Stimulated activated CD8-positive, alpha-beta memory T cell treated with anti-CD3 and anti-CD28 coated beads, Interleukin-15, amount 100 ng/mL, for 24 hours (primary cell): ENCODE data around the gene KRT80.
A peak's percentile ranks its signal among the peaks of the same experiment; 100 is the strongest.

ENCODE experiments used
- DNase-seq: peaks from one replicate; pipeline ENCODE4 v3.0.0-alpha.2; 2020; ENCODE audit warnings: low read depth

Gene KRT80

DNA sequence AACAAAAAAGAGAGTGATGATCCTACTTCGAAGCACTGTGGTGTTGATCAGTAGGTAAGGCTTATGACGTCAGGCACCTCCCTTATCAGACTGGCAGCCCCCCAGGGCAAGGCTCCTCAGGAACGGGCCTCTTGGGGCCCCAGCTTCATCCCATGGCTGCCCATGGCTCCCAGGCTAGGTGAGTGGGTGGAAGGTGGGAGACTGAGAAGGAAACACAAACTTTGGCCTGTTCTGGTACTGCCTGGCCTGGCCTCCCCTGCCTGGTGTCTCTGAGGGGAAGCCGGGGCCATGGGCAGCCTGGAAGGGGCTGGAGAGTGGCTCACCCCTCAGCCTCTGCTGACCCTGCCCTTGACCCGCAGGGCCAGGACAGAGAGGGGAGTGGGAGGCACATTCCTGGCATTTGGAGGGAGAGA is 38.9 kb downstream of the KRT80 start:
- no peak for DNase-seq

DNA sequence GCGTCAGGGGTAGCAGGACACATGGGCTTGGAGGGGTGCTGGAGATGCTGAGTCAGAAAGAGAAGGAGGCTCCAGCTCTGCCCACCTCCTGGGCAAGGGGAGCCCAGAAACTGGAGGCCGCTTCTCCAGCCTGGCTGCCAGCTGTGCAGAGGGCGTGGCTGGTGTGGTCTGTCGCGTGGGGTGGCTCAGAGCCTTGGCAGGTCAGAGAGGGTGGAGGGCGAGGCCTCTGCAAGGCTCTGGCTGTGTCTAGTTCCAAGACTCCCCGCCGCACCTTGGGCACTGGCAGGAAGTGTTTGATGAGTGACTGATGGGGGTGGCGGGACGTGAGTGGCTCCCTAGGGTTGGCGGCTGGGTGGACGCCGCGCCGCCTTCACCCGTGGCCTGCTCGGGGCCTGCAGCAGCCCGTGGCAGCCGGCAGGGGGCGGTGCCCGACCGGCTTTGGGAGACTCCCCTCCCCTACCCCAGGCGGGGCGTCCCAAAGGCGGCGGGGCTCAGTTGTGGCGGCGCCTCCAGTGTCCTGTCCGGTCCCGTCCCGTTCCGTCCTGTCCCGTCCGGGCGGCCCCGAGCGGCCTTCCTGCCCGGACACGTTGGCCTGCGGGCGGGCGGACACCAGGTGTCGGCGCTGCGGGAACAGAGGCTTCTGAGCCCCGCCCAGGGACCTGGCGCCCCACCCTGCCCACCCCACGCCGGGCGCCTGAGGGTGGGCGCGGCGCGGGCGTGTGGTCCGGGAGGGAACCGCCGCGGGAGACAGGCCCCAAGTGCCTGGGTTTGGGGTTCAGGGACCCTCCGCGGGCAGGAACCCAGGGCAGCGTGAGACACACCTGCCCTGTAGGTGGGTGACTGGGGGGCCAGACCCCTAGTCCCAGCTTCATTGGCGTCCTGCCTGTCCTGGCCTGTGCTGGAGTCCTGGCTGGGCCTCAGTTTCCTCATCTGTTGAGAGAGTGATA is 39.7 kb downstream of the KRT80 start:
- DNase-seq: peak; percentile 48

DNA sequence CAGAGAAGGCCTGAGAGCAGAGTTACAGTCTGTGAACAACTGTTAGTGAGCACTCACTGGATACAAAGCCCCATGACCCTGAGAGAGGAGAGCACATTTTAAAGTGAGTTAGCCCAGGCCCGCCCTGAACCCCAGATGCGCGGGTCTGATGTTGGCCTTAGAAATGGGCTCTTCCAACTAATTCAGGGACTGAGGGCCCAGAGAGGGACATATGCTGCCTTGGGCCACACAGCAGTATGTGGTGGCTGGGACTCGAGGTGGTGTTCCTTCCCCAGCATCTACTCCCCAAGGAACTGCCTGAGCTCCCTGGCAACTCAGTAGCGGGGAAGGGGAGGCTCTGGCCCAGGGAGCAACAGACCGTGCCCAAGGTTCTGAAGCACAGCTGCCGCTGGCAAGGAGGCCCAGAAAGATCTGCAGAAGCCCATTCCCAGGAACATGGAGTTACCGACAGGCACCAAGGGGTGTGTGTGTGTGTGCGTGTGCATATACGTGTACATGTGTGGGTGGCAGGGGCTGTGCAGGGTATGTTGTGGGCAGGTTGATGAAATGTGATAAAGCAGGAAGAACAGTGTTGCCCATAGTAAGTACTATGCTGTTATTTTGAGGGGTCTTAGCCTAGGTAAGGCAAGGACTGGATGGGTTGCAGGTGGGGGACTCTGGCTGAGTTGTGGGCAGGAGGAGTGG is 40.5 kb downstream of the KRT80 start:
- no peak for DNase-seq

DNA sequence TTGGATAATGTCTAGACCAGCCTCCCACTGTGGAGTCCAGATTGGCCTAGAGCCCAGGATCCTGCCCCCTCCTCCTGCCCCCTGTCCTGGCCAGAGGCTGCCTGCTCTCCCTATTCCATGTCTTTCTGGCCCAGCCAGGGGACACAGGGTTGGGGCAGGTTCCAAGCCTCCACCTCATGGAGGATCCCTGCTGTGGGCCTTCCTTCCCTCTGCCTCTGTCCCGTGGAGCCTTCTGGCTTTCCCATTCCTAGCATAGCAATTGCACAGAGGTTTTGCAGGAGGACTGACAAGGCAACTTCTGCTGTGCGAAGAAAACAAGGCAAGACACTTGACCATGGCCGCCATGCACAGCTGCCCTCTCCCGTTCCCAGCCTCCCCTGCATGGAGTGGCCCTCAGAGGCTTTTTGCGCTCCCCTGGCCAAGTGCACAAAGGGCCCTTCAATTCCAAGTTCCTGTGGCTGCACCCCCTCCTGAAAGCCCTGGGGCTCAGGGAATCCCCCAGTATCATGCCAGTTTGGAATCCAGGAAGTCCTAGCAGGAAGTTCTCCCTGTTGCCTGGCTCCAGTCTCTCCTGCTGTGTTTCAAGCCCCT is 42.1 kb downstream of the KRT80 start:
- no peak for DNase-seq

DNA sequence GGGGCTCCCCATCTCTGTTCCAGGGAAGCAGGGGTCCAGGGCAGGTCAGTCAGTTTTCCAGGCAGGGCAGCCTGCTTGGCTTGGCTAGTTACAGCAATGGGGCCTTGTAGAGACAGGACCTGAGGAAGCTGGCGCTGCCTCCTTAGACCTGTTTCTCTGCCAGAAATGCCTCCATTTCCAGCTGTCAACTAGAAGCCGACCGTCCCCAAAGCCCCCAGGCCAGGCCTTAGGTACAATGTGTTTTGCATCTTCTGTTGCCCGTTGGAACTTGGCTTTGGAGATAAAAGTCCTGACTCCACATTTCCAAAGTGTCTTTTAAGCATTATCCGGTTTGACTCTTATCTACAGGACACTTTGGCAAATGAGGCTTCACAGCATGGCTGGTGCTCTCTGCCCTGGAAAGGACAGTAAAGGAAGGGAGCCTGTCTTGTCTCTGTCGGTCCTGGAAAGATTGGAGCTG is 42.6 kb downstream of the KRT80 start:
- DNase-seq: no peak

DNA sequence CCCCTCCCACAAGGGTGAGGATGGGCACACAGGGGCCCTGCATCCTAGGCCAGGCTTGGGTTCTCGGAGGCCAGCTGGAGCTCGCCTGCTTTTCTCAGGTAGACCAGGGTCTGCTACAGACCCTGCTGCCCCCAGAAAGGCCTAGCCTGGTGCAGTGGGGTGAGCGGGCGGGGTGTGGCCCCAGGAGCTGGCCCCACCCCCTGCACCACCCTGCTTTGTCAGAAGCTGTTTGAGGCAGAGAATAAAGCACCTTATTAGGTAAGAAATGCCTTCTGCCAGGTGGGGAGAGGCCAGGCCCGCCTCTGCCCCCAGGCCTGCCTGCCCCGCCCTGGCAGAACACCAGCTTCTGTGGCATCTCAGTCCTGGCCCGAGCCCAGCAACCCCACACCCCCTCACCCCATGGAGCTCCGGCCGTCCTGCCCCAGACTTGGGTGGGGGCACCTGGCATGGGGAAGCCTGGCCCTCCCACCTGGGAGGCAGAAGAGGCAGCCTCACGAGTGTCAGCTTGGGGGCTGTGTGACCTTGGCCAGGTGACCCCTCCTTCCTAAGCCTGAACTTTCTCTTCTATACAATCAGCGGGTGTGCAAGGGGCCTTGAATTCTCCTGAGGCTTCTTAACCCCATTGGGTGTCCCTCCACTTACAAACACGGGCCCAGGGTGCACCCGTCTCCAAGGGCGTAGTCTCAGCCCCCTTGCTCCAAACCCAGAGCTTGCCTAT is 43.2 kb downstream of the KRT80 start:
- DNase-seq: no peak

DNA sequence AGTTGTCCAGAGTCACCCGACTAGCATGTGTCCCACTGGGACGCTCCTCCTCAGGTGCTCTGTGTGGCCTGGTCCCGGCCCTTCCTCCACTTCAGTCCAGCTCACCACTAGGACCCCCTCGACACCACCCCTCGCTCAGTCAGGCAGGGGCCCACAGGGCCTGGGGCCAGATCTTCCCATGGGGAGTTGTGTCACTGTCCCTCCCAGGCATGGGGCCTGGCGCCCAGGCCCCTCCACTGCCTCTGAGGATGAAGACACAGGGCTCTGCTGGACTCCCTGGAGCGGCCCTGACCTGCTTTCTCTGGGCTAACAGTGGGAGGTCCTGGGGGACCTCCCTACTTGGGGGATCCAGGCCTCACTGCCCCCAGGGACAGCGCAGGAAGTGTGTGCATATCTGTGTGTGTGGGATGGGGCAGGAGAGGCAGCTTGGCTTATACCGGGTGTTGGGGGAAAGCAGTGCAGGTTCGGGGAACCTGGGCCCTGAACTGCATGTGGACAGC is 43.8 kb downstream of the KRT80 start:
- no peak for DNase-seq

DNA sequence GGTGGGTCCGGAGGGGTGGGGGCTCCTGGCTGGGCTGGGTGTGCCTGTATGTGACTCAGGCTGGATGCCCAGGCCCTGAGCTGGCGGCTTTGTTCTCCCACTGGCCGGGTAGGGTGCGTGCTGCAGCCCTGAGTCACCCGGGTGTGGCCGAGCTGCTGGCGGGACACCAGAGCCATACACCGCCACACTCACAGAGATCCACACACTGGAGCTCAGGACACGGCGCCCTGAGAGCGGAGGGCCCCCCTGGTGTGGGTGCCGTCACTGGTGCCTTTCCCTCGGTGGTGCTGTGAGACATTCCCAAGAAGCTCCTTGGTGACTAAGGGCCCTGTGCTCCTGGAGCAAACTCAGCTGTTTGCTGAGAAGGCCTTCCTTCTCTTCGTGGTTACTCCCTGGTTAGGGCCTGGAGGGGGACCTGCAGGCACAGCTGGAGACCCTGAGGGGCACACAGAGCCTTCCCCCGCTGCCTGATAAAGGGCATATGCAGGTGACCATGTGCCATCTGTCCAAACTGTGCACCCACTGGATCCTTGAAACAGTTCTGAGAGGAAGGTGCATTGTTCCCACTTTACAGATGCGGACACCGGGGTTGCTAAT is 44.3 kb downstream of the KRT80 start:
- DNase-seq: no peak

DNA sequence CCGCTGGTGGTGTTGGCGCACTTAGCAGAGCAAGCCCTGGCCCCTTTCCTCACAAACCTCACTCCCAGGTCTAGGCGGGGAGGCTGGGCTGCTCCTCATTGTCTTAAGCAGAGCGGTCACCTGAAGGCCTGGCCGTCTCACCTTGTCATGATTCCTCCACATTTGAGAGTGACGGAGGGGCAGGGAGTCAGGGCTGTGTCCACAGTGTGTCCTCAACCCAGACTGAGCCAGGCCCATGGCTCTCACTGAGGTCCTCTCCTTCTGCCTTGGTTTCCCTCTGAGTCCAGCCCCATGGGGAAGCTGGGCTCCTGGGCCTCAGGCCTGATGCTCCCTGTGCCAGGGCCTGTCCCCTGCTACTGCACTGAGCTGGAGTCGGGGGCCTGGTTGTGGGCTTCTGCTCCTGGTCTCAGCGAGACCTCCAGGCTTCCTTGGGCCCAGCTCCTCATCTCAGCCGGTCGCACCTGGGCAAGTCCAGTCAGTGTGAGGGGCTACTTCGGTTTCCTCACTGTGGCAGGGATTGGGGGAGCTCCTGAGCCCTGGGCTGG is 44.9 kb downstream of the KRT80 start:
- DNase-seq: no peak

DNA sequence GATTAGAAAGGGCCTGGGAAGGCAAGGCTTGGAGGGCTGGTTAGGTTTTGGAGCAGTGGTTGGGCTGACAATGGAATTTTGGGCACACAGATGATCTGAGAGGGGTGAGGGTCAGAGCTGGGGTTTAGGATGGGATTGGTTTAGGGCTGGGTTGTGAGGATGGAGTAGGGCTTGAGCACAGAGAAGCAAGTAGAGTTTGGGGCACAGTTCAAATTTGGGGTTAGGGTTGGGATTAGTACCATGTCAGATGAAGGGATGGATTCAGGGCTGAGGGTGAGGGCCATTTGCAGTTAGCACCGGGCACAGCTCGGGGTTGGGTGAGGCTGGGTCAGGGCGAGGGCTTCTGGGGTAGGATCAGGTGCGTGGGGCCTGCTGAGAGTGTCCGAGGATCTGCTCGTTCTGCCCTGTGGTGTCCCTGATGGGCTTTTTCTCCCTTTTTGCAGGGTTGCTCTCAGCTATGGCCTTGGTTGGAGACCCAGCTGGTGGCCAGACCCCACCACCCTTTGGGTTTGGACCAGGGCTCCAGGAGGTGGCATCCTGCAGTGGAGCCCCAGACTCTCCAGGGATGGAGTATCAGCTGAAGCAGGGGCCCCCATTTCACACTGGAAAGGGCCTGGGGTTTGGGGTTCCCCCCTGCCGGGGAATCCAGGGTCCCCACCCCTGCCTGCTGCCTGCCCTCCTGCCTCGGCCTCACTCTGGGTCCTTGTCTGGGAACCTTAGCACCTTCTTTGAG is 45.6 kb downstream of the KRT80 start:
- no peak for DNase-seq

DNA sequence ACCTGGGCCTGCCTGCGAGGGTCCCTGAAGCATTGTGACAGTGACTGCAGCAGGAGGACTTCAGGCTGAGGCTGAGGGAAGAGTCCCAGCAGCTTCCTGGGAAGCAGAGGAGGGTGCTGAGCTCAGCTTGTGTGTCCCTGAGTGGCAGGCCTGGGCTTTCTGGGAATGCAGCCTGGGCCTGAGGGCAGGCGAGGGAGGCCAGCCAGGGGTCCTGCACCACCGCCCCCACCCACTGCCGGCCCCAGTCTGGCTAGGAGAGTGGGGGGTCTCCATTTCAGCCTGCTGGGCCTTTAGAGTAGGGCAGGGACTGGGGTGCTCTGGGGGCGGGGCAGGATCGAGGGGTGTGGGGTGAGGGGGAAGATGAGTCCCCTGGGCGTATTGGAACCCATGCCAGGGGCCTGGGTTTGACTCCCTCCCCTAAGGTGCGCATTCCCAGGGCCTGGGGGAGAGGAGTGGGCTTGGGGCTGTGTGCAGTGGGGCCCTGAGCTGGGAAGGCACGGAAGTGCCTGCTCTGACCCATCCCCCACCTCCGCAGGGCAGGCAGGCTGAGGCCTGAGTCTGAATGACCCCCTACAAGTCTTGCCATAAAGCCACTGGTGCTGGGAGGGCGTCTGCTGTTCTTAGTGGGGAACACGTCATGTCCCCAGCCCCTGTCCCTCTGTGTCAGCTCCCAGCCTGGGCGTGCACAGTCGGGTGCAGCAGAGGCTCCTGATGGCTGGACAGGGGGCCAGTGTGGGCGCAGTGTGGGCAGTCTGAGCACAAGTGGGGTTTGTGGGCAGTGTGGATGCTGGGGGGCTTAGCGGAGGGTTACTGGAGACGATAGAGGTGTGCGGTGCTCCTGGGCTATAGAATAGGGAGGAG is 46.4 kb downstream of the KRT80 start:
- no peak for DNase-seq

DNA sequence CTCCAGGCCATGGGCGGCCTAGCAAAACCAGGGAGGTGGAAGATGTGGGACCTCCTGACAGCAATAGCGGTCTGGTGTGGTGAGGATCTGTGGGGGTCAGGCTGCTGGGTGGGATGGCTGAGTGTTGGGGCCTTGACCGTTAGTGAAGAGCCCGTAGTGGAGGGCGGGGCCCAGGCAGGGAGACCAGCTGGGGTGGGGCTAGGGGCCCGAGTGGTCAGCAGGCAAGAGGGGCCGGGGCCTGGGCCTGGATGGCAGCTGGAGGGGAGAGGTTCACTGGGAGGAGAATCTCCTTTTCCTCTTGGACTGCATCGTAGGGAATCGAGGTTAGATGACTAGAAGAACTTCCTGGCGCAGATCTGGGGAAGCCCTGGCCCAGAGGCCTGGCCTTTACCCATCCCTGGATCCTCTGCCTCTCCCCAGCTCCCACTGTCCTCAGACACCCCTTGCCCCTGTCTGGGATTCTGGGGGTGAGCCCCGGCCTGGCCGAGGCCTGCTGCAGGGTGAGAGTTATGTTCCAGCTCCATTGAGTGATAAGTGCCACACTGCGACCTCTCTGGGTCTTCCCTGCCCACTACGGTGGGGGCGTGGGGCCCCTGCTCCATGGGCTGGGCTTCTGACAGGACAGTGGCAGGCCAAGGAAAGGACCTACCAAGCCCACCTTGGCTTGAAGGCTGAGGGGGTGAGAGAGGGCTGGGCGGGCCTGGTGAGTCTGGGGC is 47.1 kb downstream of the KRT80 start:
- DNase-seq: no peak

DNA sequence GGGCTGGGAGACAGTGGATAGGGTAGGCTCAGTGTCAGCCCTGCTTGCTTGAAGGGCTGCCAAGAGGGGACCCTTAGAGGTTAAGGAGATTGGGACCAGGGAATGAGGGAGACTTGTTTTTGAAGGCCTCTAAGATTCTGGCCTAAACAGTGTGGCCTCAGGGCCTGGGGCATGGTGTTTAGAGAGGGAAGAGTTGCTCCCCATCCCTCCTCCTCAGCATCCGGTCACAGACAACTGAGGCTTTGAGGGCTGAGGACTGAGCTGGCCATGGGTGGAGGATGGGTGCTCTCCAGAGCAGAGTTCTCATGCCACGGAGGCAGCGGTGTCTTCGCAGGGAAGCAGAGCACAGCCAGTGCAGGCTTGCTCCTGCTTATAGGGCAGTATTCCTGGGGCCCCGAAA is 49.4 kb downstream of the KRT80 start:
- no peak for DNase-seq

DNA sequence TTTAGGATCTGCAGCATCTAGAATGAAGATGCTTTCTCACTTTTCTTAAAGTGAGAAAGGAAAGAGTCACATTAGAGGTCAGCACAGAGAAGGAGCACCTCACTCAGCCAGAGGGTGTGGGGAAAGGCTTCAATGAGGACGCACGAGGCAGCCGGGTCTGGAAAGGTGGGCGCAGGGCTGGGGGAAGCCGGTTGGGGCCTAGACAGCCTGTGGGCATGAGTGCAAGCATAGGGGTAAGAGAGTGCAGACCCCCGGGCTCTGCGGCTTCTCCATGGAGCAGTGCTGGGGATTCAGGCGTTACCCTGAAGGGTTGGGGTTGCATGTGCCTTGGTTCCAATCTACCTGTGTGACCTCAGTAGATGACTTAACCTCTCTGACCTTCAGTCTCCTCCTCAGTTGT is 49.9 kb downstream of the KRT80 start:
- no peak for DNase-seq

DNA sequence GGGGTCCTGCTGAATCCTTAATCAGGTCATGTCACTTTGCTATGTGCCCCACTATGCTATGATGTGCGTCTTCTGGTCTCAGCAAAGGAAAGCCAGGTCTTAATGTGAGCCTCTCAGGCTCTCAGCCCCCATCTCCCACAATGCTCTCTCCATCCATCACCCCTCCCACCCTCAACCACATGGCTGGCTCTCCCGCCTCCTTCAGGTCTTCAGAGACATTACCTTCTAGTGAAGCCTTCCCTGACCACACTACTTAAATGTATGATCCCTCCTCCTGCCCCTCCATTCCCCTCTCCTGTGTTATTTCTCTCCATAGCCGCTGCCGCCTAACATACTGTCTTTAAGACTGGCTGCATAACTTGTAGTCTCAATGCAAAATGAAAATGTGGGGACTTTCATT is 50.5 kb downstream of the KRT80 start:
- DNase-seq: no peak

DNA sequence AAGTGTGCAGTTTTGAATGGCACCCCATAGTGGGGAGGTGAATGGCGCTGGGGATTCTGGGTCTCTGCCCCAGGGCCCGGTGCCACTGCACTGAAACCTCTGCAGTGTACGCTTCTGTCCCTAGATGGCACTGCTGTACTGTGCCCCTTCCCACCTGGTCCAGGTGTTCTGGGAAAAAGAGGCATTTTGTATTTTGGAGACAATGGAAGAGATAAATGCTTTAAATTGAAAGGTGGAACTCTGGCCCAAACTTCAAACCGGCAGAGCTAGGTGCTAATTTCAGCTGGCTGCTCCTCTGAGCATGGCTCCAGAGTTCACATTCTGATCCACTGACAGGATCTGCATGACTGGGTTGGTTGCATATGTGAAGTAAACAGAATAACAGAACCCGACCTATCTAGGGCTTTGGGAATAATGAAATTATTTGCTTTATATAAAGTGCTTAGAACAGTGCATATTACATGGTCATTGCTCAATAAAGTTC is 52.2 kb downstream of the KRT80 start:
- no peak for DNase-seq

DNA sequence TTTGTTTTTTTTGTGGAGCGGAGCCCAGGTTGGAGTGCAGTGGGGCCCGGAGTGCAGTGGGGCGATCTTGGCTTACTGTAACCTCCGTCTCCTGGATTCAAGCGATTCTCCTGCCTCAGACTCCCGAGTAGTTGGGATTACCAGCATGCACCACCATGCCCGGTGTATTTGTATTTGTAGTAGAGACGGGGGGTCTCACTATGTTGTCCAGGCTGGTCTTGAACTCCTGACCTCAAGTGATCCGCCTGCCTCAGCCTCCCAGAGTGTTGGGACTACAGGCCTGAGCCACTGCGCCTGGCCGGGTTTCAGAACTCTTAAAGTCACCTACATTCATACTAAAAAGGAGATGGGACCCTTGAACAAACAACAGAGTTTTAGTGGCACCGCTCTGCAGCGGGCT is 52.7 kb downstream of the KRT80 start:
- no peak for DNase-seq

DNA sequence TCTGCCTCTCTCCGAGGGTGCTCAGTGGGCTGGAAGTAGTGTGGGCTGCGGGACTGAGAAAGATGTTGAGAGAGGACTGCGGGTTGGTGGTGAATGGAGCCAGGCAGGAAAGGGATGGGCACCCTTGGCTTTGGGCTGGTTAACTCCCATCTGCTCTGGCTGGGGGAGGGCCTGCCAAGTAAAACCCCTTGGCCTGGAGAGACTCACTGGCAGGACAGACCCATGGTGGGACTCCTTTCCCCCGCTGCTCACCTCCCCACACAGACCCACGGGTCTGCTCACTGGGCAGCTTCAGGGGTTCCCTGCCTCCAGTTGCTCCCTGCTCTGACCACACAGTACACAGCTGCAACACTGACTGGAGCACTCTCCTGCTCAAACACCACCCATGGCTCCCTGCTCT is 54.1 kb downstream of the KRT80 start:
- DNase-seq: no peak

DNA sequence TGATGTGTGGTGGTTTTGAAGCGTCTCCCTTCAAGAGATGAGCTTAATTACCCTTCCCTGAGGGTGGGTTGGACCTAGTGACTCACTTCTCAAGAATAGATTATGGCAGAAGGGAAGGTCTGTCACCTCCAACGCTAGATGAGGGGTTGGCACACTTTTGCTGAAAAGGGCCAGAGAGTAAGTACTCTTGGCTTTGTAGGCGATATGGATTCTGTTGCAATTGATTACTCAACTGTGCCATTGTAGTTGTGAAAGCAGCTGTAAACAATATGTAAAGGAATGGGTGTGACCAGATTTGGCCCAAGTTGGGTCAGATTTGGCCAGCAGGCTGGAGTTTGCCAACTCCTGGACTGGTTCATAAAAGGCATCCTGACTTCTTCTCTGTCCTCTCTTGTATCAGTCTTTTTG is 59.1 kb downstream of the KRT80 start:
- no peak for DNase-seq
